GM12892 (cell line): ENCODE results near the gene GATB.

Experiments used
- POLR2A ChIP-seq: IDR thresholded peaks from 2 replicates; pipeline ENCODE4 v1.6.1; 2011; ENCODE audit warnings: low read depth, low read length, control low read depth
- POLR2AphosphoS5 ChIP-seq: IDR thresholded peaks from 2 replicates; pipeline ENCODE4 v1.6.1; 2011; ENCODE audit warnings: low read depth, low read length, control low read depth

DNA sequence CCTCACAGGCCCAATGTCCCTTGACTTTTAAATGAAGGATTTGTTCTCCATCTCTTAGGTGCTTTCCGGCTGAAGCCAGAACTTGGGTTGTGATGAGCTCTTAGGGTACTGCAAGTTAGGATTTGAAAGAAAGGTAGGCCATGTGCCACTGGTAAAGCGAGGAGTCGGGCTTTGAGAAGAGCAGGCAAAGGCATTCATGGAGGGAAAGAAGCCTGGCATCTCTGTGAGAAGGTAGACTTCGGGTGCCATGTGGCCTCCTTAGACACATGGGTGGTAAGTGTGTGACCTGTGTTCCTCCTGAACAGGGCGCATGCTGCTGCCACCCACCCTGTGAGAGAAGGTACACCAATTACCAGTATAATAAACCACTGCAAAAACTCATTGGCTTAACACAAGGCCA, 102.9 kb downstream of the GATB start:
- TF ChIP-seq POLR2A (no peak), POLR2AphosphoS5 (no peak)
